Activated naive CD8-positive, alpha-beta T cell (primary cell): ENCODE results near the gene VWA1.
"Not testable (repeated sequence)": the region's sequence is repeated elsewhere in the genome, so short reads cannot be mapped to it uniquely, and the experiment has no call there.

Source experiments
- H3K27ac Mint-ChIP-seq: one replicate; pipeline ENCODE4 v1.8.0; 2021; ENCODE audit warnings: mixed read lengths
- H3K27me3 Mint-ChIP-seq: one replicate; pipeline ENCODE4 v1.8.0; 2021; ENCODE audit warnings: mixed read lengths
- H3K36me3 Mint-ChIP-seq: one replicate; pipeline ENCODE4 v1.8.0; 2021; ENCODE audit warnings: mixed read lengths
- H3K4me1 Mint-ChIP-seq: one replicate; pipeline ENCODE4 v1.8.0; 2021; ENCODE audit warnings: low read depth, mixed read lengths
- H3K4me3 Mint-ChIP-seq: one replicate; pipeline ENCODE4 v1.8.0; 2021; ENCODE audit warnings: mild to moderate bottlenecking, mixed read lengths
- H3K9me3 Mint-ChIP-seq: one replicate; pipeline ENCODE4 v1.8.0; 2021; ENCODE audit warnings: low read depth, mixed read lengths

The VWA1 gene

GRCh38 chr1:1415751-1416150 is 19.7 kb upstream of the VWA1 start:
- no peak overlapping the region for H3K27ac Mint-ChIP-seq
- H3K4me3 Mint-ChIP-seq: no peak overlapping the region
- H3K27me3 Mint-ChIP-seq: no peaks in the 10 kb centered on the region
- H3K9me3 Mint-ChIP-seq: no peaks in the 10 kb centered on the region
- H3K36me3 Mint-ChIP-seq: no peaks in the 10 kb centered on the region
- peaks cover 2% of the 10 kb centered on the region for H3K4me1 Mint-ChIP-seq

DNA sequence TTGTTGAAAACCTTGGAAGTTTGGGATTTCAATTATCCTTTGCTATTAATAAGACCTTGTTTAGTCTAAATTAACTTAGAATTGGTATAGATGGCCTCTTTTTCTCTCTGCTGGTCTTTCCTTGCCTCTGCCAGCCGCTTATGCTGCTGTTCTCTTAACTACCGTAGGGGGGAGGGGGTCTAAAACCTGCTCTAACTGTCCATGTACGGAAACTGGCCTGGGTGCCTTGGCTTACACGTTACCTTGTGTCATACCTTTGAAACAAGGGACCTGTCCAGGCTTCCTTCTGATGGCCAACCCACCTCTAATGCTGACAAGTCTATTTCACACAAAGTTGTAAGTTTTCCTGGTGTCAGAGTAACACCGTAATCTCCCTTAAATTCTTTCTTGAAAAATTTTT is 18.1 kb upstream of the VWA1 start:
- H3K27me3 Mint-ChIP-seq, H3K4me3 Mint-ChIP-seq, H3K9me3 Mint-ChIP-seq, H3K36me3 Mint-ChIP-seq, H3K27ac Mint-ChIP-seq, H3K4me1 Mint-ChIP-seq: not testable (repeated sequence)

- not testable (repeated sequence) for H3K9me3 Mint-ChIP-seq, H3K27me3 Mint-ChIP-seq, H3K36me3 Mint-ChIP-seq, H3K4me1 Mint-ChIP-seq, H3K27ac Mint-ChIP-seq, H3K4me3 Mint-ChIP-seq
These were observed 17.5 kb upstream of the VWA1 start for GRCh38 chr1:1417825-1418463.

DNA sequence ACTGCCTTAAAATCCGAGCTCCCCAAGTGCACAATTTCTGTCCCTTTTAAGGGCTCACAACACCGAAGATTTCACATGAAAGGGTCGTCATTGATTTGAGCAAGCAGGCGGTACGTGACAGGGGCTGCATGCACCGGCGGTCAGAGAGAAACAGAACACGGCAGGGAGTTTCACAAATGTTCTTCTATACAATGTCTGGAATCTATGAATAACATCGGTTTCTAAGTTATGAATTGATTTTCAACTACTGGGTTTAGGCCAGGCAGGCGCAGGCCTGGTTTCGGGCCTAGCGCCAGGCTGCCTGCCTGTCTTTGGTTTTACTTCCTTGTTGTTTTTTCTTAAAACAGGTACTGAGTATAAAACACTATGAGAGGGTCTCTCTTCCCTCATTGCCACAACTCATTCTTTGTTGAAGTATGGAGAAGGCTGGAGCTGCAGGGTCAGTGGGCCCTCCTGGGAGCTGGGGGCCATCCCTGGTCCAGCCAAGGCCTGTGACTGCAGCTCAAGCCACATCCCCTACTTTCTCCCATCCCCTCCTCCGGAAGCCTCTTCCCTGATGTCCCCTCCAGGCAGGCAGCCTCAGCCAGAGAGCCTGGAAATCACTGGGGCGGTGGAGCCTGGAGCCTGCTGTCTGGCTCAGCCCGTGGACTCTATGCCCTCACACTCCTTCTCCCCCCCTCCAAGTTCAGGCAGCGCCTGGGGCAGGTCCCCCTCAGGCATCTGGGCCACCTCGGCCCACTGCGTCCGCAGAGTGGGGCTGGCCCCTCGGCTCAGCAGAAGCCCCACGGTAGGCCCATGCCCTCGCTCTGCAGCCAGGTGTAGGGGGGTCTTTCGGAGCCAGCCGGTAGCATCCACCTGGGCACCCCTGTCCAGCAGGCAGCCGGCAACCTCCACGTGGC is 16.8 kb upstream of the VWA1 start:
- Mint-ChIP-seq H3K27ac (no peak overlapping the region), H3K27me3 (no peaks in the 10 kb centered on the region), H3K9me3 (no peaks in the 10 kb centered on the region), H3K36me3 (no peaks in the 10 kb centered on the region), H3K4me3 (no peak overlapping the region), H3K4me1 (peaks cover 2% of the 10 kb centered on the region)

DNA sequence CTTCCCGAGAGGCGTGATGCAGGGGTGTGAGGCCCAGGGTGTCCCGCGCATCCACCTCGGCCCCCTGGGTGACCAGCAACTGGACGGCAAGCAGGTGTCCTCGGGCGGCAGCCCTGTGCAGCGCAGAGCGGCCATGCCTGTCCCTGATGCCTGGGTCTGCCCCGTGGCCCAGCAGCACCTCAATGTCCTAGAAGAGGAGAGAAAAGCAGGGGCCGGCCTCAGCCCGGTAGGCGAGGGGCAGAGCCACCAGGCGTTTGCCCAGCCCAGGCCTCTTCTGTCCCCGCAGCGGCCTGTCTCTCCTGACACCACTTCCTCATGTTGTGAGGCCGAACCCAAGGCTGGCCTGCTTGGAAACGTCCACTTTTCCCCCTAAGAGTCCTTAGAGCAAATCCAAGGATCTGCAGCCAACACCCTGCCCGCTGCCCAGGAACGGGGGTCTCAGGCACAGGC is 16.1 kb upstream of the VWA1 start:
- H3K4me1 Mint-ChIP-seq: peaks cover 2% of the 10 kb centered on the region
- H3K27me3 Mint-ChIP-seq: no peaks in the 10 kb centered on the region
- no peak overlapping the region for H3K4me3 Mint-ChIP-seq
- no peaks in the 10 kb centered on the region for H3K9me3 Mint-ChIP-seq
- no peak overlapping the region for H3K27ac Mint-ChIP-seq
- H3K36me3 Mint-ChIP-seq: no peaks in the 10 kb centered on the region

- Mint-ChIP-seq H3K36me3 (no peaks in the 10 kb centered on the region), H3K9me3 (no peaks in the 10 kb centered on the region), H3K27ac (no peak overlapping the region), H3K4me1 (peaks cover 2% of the 10 kb centered on the region), H3K4me3 (no peak overlapping the region), H3K27me3 (no peaks in the 10 kb centered on the region)
These were observed 15.5 kb upstream of the VWA1 start for GRCh38 chr1:1419813-1420653.

GRCh38 chr1:1420654-1421141 is 14.8 kb upstream of the VWA1 start:
- Mint-ChIP-seq H3K27ac (no peak overlapping the region), H3K4me1 (peaks cover 2% of the 10 kb centered on the region), H3K4me3 (peak overlapping the region; percentile 3), H3K9me3 (no peaks in the 10 kb centered on the region), H3K36me3 (no peaks in the 10 kb centered on the region), H3K27me3 (no peaks in the 10 kb centered on the region)

DNA sequence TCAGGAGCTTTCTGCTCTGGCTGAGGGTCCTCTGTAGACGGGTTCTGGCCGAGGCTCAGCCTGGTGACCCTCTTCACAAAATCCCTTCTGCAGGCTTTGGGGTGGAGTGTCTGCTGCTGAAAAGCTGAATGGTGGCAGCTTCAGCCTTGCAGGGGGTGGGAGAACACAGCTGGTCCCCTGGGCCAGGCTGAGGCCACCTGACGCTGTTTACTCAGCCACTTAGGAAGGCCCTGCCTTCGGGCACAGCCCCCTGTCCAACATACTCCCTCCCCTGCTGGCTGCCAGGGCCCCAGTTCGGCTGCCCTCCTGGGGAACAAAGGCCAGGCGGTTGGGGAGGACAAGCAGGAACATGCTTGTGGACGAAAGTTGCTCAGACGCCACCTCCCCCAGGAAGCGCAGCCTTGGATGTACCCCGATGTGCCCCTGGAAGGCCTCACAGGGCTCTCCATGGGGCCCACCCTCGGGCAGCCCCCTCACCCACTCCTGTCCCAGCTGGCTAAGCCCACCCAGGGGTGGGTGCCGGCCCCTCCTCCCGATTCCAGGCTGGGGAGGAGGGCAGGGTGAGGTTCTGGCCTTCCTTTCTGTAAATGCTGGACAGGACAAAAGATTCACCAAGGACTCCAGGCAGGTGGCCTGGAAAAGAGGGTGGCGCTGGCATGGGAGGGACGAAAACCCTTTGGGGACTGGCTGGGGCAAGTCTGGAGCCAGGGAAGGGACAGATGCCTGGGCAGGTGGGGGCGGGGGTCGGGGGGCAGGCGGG is 14.2 kb upstream of the VWA1 start, which contains the start of gene ANKRD65:
Gene ANKRD65, minus strand, starts transcription at position 130 of the 760 bp plus-strand sequence. CDS start 271 bp downstream, outside the sequence.
- Mint-ChIP-seq H3K4me1 (peaks cover 2% of the 10 kb centered on the region), H3K36me3 (no peaks in the 10 kb centered on the region), H3K4me3 (peak within 1 kb of the TSS; percentile 23), H3K27me3 (no peaks in the 10 kb centered on the region), H3K27ac (no peak within 1 kb of the TSS), H3K9me3 (no peaks in the 10 kb centered on the region)

DNA sequence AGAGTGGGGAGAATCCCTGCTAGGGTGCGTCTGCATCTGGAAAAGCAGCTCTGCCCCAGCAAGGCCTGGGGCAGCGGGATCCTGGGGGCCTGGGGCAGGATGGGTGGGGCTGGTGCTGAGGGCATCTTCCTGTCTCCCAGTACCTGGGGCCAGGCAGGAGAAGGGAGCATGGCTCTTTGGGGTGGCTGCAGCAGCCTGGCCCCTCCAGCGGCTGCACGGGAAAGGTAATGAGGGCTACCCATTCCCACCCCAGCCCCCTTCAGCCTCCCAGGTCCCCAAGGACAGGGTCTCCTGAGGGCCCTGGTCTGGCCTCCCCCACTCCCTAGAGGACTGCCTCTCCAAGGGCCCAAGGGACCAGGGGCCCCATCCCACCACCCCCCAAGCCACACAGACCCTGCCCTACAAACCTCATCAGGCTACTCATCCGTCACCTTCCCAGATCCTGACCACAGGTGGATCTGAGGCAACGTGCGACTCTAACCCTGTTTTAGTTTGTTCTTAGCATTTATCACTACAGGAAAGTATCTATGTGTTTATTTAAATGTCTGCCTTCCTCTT is 13.5 kb upstream of the VWA1 start:
- Mint-ChIP-seq H3K36me3 (no peaks in the 10 kb centered on the region), H3K4me1 (peaks cover 2% of the 10 kb centered on the region), H3K9me3 (no peaks in the 10 kb centered on the region), H3K27me3 (no peaks in the 10 kb centered on the region), H3K27ac (no peak overlapping the region), H3K4me3 (no peak overlapping the region)

DNA sequence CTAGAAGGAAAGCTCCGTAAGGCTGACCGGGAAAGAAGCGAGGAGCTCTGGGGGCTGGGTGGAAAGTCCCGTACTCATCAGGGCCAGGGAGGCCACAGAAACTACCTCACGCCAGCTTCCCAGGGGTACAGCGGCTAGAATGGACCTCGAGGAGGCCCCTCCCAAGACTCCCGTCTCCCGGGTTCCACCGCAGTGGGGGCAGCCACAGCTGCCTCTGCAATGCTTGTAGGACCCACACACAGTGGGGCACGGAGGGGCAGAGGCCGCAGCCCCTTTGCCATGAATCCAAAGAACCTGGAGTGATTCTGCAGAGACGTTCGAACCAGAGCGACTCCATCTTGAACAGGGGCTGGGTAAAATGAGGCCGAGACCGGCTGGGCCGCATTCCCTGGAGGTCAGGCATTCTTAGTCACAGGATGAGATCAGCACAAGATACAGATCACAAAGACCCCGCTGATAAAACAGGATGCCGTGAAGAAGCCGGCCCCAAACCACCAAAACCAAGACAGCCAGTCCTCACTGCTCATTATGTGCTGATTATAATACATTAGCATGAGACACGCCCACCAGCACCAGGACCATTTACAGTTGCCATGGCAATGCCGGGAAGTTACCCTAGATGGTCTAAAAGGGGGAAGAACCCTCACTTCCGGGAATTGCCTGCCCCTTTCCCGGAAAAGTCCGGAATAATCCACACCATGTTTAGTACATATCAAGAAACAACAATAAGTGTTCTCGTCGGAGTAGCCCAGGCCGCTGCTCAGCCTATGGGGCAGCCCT is 12.8 kb upstream of the VWA1 start:
- Mint-ChIP-seq H3K9me3 (no peaks in the 10 kb centered on the region), H3K4me1 (peaks cover 2% of the 10 kb centered on the region), H3K36me3 (no peaks in the 10 kb centered on the region), H3K27me3 (no peaks in the 10 kb centered on the region), H3K27ac (no peak overlapping the region), H3K4me3 (no peak overlapping the region)

DNA sequence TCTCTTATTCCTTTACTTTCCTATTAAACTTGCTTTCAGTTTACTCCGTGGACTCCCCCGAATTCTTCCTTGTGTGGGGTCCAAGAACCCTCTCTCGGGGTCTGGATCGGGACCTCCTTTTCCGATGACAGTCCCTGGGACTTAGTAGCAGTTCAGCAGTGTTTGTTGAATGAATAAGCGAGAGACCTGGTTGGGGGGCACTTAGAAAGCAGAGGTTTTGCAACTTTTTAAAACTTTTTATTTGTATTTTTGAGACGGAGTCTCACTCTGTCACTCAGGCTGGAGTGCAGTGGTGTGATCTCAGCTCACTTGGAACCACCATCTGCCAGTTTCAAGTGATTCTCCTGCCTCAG is 12.3 kb upstream of the VWA1 start:
- Mint-ChIP-seq H3K27me3 (no peaks in the 10 kb centered on the region), H3K9me3 (no peaks in the 10 kb centered on the region), H3K27ac (no peak overlapping the region), H3K4me1 (peaks cover 2% of the 10 kb centered on the region), H3K36me3 (no peaks in the 10 kb centered on the region), H3K4me3 (no peak overlapping the region)

DNA sequence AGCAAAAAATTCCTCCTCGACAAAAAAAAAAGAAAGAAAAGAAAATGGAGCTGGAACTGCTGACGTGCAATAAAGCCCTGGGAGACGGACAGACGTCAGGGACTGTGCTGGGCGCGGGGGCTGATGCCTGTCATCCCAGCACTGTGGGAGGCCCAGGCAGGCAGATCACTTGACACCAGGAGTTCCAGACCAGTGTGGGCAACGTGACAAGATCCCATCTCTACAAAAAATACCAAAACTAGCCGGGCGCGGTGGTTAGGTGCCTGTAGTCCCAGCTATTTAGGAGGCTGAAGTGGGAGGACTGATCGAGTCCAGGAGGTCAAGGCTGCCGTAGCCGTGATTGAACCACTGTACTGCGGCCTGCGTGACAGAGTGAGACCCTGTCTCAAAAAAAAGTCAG is 10.8 kb upstream of the VWA1 start:
- no peak overlapping the region for H3K4me3 Mint-ChIP-seq
- H3K36me3 Mint-ChIP-seq: no peaks in the 10 kb centered on the region
- H3K27ac Mint-ChIP-seq: no peak overlapping the region
- H3K4me1 Mint-ChIP-seq: peaks cover 3% of the 10 kb centered on the region
- peaks cover 3% of the 10 kb centered on the region for H3K27me3 Mint-ChIP-seq
- H3K9me3 Mint-ChIP-seq: no peaks in the 10 kb centered on the region

DNA sequence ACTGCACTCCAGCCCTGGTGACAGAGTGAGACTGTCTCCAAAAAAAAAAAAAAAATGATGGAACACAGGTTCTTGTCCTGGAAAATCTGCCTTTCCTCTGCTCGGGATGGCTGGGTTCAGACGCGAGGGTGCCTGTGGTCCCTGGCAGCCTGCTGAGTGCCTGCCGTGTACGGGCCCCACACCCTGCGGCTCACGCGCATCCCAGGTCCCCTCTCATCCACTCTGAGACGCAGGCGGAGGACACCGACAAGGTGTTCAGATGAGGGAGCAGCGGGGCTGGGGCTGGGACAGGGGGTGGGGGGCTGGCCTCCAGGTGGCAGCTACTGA is 10.1 kb upstream of the VWA1 start:
- Mint-ChIP-seq H3K36me3 (no peaks in the 10 kb centered on the region), H3K27ac (no peak overlapping the region), H3K9me3 (no peaks in the 10 kb centered on the region), H3K4me3 (no peak overlapping the region), H3K4me1 (peaks cover 3% of the 10 kb centered on the region), H3K27me3 (peaks cover 3% of the 10 kb centered on the region)
